HG02884 (cell line): ENCODE measurements around the gene HMOX2.

Experiments
- ATAC-seq: cut with Tn5 transposase; IDR thresholded peaks from one replicate; pipeline ENCODE4 v1.9.1; 2021; ENCODE audit warnings: mild to moderate bottlenecking, moderate library complexity; ENCODE audit not compliant: unreplicated experiment

Gene HMOX2

GRCh38 chr16:4552541-4552940, 76.3 kb downstream of the HMOX2 start:
- no peak for ATAC-seq

GRCh38 chr16:4556112-4556511, 79.9 kb downstream of the HMOX2 start, which contains the start of gene C16orf96:
C16orf96 (plus strand) TSS chr16:4556340; CDS start chr16:4556490, 150 bp downstream.
- no peak for ATAC-seq

GRCh38 chr16:4556580-4556979, 80.4 kb downstream of the HMOX2 start:
- ATAC-seq = no peak

- ATAC-seq = no peak
These were observed 81.8 kb downstream of the HMOX2 start for GRCh38 chr16:4557973-4558372.
